Adipocyte (in vitro differentiated cells): ENCODE results near the gene ZNF462.
"Not testable (repeated sequence)": the region's sequence is repeated elsewhere in the genome, so short reads cannot be mapped to it uniquely, and the experiment has no call there.

Experiments
- DNase-seq: peaks from one replicate; pipeline ENCODE4 v3.0.0-alpha.2; 2015; ENCODE audit warnings: low read depth
- H3K27me3 ChIP-seq: replicated peaks from 2 replicates; pipeline ENCODE4 v1.7.0; 2013; ENCODE audit warnings: mild to moderate bottlenecking, low read length, moderate library complexity; ENCODE audit not compliant: control insufficient read depth, insufficient read depth
- H3K36me3 ChIP-seq: 2 replicates; pipeline ENCODE4 v1.7.0; 2013; ENCODE audit warnings: low read length, mild to moderate bottlenecking, moderate library complexity; ENCODE audit not compliant: control insufficient read depth, insufficient read depth, severe bottlenecking
- H3K4me1 ChIP-seq: 2 replicates; pipeline ENCODE4 v1.7.0; 2013; ENCODE audit warnings: mild to moderate bottlenecking, low read length, moderate library complexity; ENCODE audit not compliant: control insufficient read depth, insufficient read depth
- H3K4me3 ChIP-seq: 2 replicates; pipeline ENCODE4 v1.7.0; 2013; ENCODE audit warnings: mild to moderate bottlenecking, low read length, moderate library complexity
- H3K9ac ChIP-seq: 2 replicates; pipeline ENCODE4 v1.7.0; 2013; ENCODE audit warnings: mild to moderate bottlenecking, low read length, moderate library complexity
- H3K9me3 ChIP-seq: 2 replicates; pipeline ENCODE4 v1.7.0; 2013; ENCODE audit warnings: mild to moderate bottlenecking, low read length, moderate library complexity; ENCODE audit not compliant: control insufficient read depth

The ZNF462 gene

GRCh38 chr9:106989904-106990303, 126.9 kb downstream of the ZNF462 start:
- H3K36me3 ChIP-seq: peaks cover 42% of the 10 kb centered on the region
- H3K27me3 ChIP-seq, H3K9ac ChIP-seq, H3K4me3 ChIP-seq, H3K4me1 ChIP-seq, DNase-seq, H3K9me3 ChIP-seq: not testable (repeated sequence)

GRCh38 chr9:106992186-106992585, 129.2 kb downstream of the ZNF462 start:
- H3K4me3 ChIP-seq: no peak overlapping the region
- no peaks in the 10 kb centered on the region for H3K9me3 ChIP-seq
- H3K27me3 ChIP-seq: no peaks in the 10 kb centered on the region
- no peak overlapping the region for H3K9ac ChIP-seq
- peaks cover 32% of the 10 kb centered on the region for H3K36me3 ChIP-seq
- no peaks in the 10 kb centered on the region for H3K4me1 ChIP-seq
- no peak for DNase-seq

GRCh38 chr9:106993603-106994002, 130.6 kb downstream of the ZNF462 start:
- H3K4me1 ChIP-seq: no peaks in the 10 kb centered on the region
- H3K9ac ChIP-seq: no peak overlapping the region
- no peaks in the 10 kb centered on the region for H3K27me3 ChIP-seq
- H3K36me3 ChIP-seq: peaks cover 28% of the 10 kb centered on the region
- H3K4me3 ChIP-seq: no peak overlapping the region
- no peaks in the 10 kb centered on the region for H3K9me3 ChIP-seq
- DNase-seq: no peak

GRCh38 chr9:106994463-106994862, 131.5 kb downstream of the ZNF462 start:
- Histone ChIP-seq H3K4me3 (no peak overlapping the region), H3K9ac (no peak overlapping the region), H3K4me1 (no peaks in the 10 kb centered on the region), H3K9me3 (no peaks in the 10 kb centered on the region), H3K27me3 (no peaks in the 10 kb centered on the region), H3K36me3 (peaks cover 19% of the 10 kb centered on the region)
- no peak for DNase-seq

GRCh38 chr9:107000218-107000617, 137.3 kb downstream of the ZNF462 start:
- Histone ChIP-seq H3K4me1 (no peaks in the 10 kb centered on the region), H3K4me3 (no peak overlapping the region), H3K27me3 (no peaks in the 10 kb centered on the region), H3K9ac (no peak overlapping the region), H3K9me3 (no peaks in the 10 kb centered on the region), H3K36me3 (peaks cover 45% of the 10 kb centered on the region)
- no peak for DNase-seq

- Histone ChIP-seq H3K4me3 (no peak overlapping the region), H3K9ac (no peak overlapping the region), H3K36me3 (peaks cover 77% of the 10 kb centered on the region), H3K9me3 (no peaks in the 10 kb centered on the region), H3K27me3 (no peaks in the 10 kb centered on the region), H3K4me1 (no peaks in the 10 kb centered on the region)
- no peak for DNase-seq
These were observed 142.2 kb downstream of the ZNF462 start for GRCh38 chr9:107005201-107005600.

- Histone ChIP-seq H3K4me1 (no peaks in the 10 kb centered on the region), H3K9ac (no peak overlapping the region), H3K9me3 (no peaks in the 10 kb centered on the region), H3K36me3 (peaks cover 82% of the 10 kb centered on the region), H3K4me3 (no peak overlapping the region), H3K27me3 (no peaks in the 10 kb centered on the region)
- no peak for DNase-seq
These were observed 144.4 kb downstream of the ZNF462 start for GRCh38 chr9:107007402-107007801.

GRCh38 chr9:107008011-107008410, 145.0 kb downstream of the ZNF462 start:
- H3K36me3 ChIP-seq: peaks cover 77% of the 10 kb centered on the region
- no peaks in the 10 kb centered on the region for H3K9me3 ChIP-seq

GRCh38 chr9:107008447-107008846, 145.5 kb downstream of the ZNF462 start:
- no peaks in the 10 kb centered on the region for H3K9me3 ChIP-seq
- H3K4me3 ChIP-seq: no peak overlapping the region
- DNase-seq: no peak
- no peak overlapping the region for H3K9ac ChIP-seq
- H3K27me3 ChIP-seq: no peaks in the 10 kb centered on the region
- no peaks in the 10 kb centered on the region for H3K4me1 ChIP-seq
- peaks cover 73% of the 10 kb centered on the region for H3K36me3 ChIP-seq

More at GRCh38 chr9:107008011-107008410, 145.0 kb downstream of the ZNF462 start:
- Histone ChIP-seq H3K4me3 (no peak overlapping the region), H3K27me3 (no peaks in the 10 kb centered on the region), H3K4me1 (no peaks in the 10 kb centered on the region), H3K9ac (no peak overlapping the region)
- no peak for DNase-seq

- DNase-seq: no peak
- Histone ChIP-seq H3K9me3 (peaks cover 12% of the 10 kb centered on the region), H3K27me3 (peaks cover 7% of the 10 kb centered on the region), H3K9ac (no peak overlapping the region), H3K36me3 (peaks cover 14% of the 10 kb centered on the region), H3K4me1 (peaks cover 20% of the 10 kb centered on the region), H3K4me3 (no peak overlapping the region)
These were observed 153.4 kb downstream of the ZNF462 start for GRCh38 chr9:107016383-107016782.

- H3K4me3 ChIP-seq: peak overlapping the region; percentile 46
- H3K27me3 ChIP-seq: peaks cover 16% of the 10 kb centered on the region
- H3K4me1 ChIP-seq: peaks cover 20% of the 10 kb centered on the region
- peaks cover 12% of the 10 kb centered on the region for H3K9me3 ChIP-seq
- peaks cover 4% of the 10 kb centered on the region for H3K36me3 ChIP-seq
- DNase-seq: peak; percentile 36
- H3K9ac ChIP-seq: no peak overlapping the region
These were observed 156.0 kb downstream of the ZNF462 start for GRCh38 chr9:107018861-107019545.

GRCh38 chr9:107020040-107020530, 157.1 kb downstream of the ZNF462 start:
- H3K9ac ChIP-seq: no peak overlapping the region
- peak overlapping the region; percentile 46 for H3K4me3 ChIP-seq
- peak; percentile 91 for DNase-seq

More at GRCh38 chr9:107020040-107020530, 157.1 kb downstream of the ZNF462 start:
- Histone ChIP-seq H3K27me3 (peaks cover 20% of the 10 kb centered on the region), H3K9me3 (peaks cover 12% of the 10 kb centered on the region), H3K36me3 (no peaks in the 10 kb centered on the region), H3K4me1 (peaks cover 20% of the 10 kb centered on the region)
